ENCODE results near the gene ROR1. TPM values are rescaled to one million over a fixed set of nuclear protein-coding genes. Genes with fewer than 3 reads are reported as not detected.

The ROR1 gene
- polyA plus RNA-seq, 1 of the 3 experiments (the other 2 are of a cell fraction), result 4.0 TPM

GRCh38 chr1:64033667-64034220 lies 259.9 kb downstream of the ROR1 start:
- POLR2A ChIA-PET, result no interaction called here
- CTCF ChIA-PET, result interaction anchor here (0.7 kb wide), 1 partner anchor 82 kb away, joined by 3 read pairs; no protein-coding TSS in a partner anchor

GRCh38 chr1:64036549-64036948 lies 262.7 kb downstream of the ROR1 start:
- POLR2A ChIA-PET, result no interaction called here
- H3K4me3 ChIP-seq (ENCODE audit: low read depth in 2 of 2, low read length in 1 of 2), result no peak overlapping the region
- TF ChIP-seq POLR2AphosphoS5 (IDR thresholded peaks at IDR 0.05; ENCODE audit: low read depth, low read length) (no peak), GATA2 (CRISPR knock-in tag; IDR thresholded peaks at IDR 0.05) (no peak), TCF12 (IDR thresholded peaks at IDR 0.05) (no peak), TEAD4 (IDR thresholded peaks at IDR 0.05; ENCODE audit: borderline replicate concordance, insufficient read depth) (no peak)
- DNase-seq, result no peak
- H3K9me3 ChIP-seq, result no peaks in the 10 kb centered on the region
- peaks cover 17% of the 10 kb centered on the region for H3F3A ChIP-seq (replicated peaks; ENCODE audit: insufficient read depth)
- no peak overlapping the region for H2AFZ ChIP-seq (ENCODE audit: low read depth)
- no peaks in the 10 kb centered on the region for H3K27me3 ChIP-seq (ENCODE audit: insufficient read depth)
- no peak overlapping the region for H3K9ac ChIP-seq
- WGBS (ENCODE audit: low lambda C conversion rate), result 88% methylated on average over 2 of the region's 2 CpGs
- CTCF ChIA-PET, result no interaction called here
- no peaks in the 10 kb centered on the region for H3K36me3 ChIP-seq (replicated peaks in 1 of 2; ENCODE audit: control insufficient read depth in 1 of 2, insufficient read depth in 2 of 2, low read length in 1 of 2)
- no peaks in the 10 kb centered on the region for H4K20me1 ChIP-seq (ENCODE audit: insufficient read depth)
- no peaks in the 10 kb centered on the region for H3K9me2 ChIP-seq
- no peaks in the 10 kb centered on the region for H3K79me2 ChIP-seq (ENCODE audit: insufficient read depth)
- peaks cover 23 to 32% of the 10 kb centered on the region in 2 experiments for H3K4me1 ChIP-seq (ENCODE audit: control insufficient read depth in 1 of 2, insufficient read depth in 2 of 2, low read depth in 1 of 2, low read length in 1 of 2)
- H3K4me2 ChIP-seq, result no peak overlapping the region
- H3K27ac ChIP-seq (ENCODE audit: low read depth in 2 of 2, low read length in 1 of 2), result no peak overlapping the region

More at GRCh38 chr1:64033667-64034220, 259.9 kb downstream of the ROR1 start:
- no peaks in the 10 kb centered on the region for H3K27me3 ChIP-seq (ENCODE audit: insufficient read depth)
- no peak overlapping the region for H3K4me2 ChIP-seq
- no peak for DNase-seq
- WGBS (ENCODE audit: low lambda C conversion rate), result 85% methylated on average over 3 of the region's 3 CpGs
- no peak overlapping the region for H3K9ac ChIP-seq
- H3K27ac ChIP-seq (ENCODE audit: low read depth in 2 of 2, low read length in 1 of 2), result no peak overlapping the region
- no peak overlapping the region for H3K4me3 ChIP-seq (ENCODE audit: low read depth in 2 of 2, low read length in 1 of 2)
- H3F3A ChIP-seq (replicated peaks; ENCODE audit: insufficient read depth), result peaks cover 3% of the 10 kb centered on the region
- no peaks in the 10 kb centered on the region for H3K9me3 ChIP-seq
- peaks cover 10 to 12% of the 10 kb centered on the region in 2 experiments; a peak in 3 of 4 replicates for H3K4me1 ChIP-seq (ENCODE audit: control insufficient read depth in 1 of 2, insufficient read depth in 2 of 2, low read depth in 1 of 2, low read length in 1 of 2)
- TF ChIP-seq CHD2 (IDR thresholded peaks at IDR 0.05; ENCODE audit: low read length, partially characterized antibody), result no peak
- TF ChIP-seq POLR2AphosphoS5 (IDR thresholded peaks at IDR 0.05; ENCODE audit: low read depth, low read length), result no peak
- no peak for TF ChIP-seq TAF1 (IDR thresholded peaks at IDR 0.05; ENCODE audit: borderline replicate concordance, low read depth, low read length)
- no peak for TF ChIP-seq RAD21 (IDR thresholded peaks at IDR 0.05; ENCODE audit: low read length)
- no peak for TF ChIP-seq TEAD4 (IDR thresholded peaks at IDR 0.05; ENCODE audit: borderline replicate concordance, insufficient read depth)
- TF ChIP-seq SIN3A (IDR thresholded peaks at IDR 0.05; ENCODE audit: borderline replicate concordance, low read depth, low read length), result no peak
- H3K9me2 ChIP-seq, result no peaks in the 10 kb centered on the region
- no peaks in the 10 kb centered on the region for H4K20me1 ChIP-seq (ENCODE audit: insufficient read depth)
- H2AFZ ChIP-seq (ENCODE audit: low read depth), result no peak overlapping the region
- no peaks in the 10 kb centered on the region for H3K79me2 ChIP-seq (ENCODE audit: insufficient read depth)
- no peaks in the 10 kb centered on the region for H3K36me3 ChIP-seq (replicated peaks in 1 of 2; ENCODE audit: control insufficient read depth in 1 of 2, insufficient read depth in 2 of 2, low read length in 1 of 2)

DNA sequence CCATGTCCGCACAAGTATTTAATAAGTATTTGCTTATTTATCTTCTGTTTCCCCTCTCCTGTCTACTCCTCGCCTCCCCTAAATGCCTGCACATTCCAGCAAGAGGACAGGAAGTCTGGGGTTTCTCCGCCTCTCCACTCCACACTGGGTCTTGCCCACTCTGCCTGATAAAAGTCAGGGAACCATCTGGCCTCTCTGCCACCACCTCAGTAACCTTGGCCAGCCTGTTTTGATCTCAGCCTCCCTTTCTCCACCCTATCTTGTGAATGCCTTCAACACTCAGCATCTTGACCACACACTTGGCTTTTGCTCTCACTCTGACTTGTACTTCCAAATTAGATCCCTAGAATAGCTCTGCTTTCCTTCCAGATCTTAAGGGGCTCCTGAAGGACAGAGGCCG lies 264.3 kb downstream of the ROR1 start:
- H4K20me1 ChIP-seq (ENCODE audit: insufficient read depth), result no peaks in the 10 kb centered on the region
- ChIA-PET CTCF (no interaction called here), POLR2A (no interaction called here)
- H3K4me2 ChIP-seq, result 0 out of 2 replicates have a peak overlapping the region, but pooled peaks have one; percentile 3
- WGBS (ENCODE audit: low lambda C conversion rate), result 91% methylated on average over 4 of the region's 4 CpGs
- H3K9ac ChIP-seq, result no peak overlapping the region
- H3K79me2 ChIP-seq (ENCODE audit: insufficient read depth), result no peaks in the 10 kb centered on the region
- H2AFZ ChIP-seq (ENCODE audit: low read depth), result no peak overlapping the region
- H3F3A ChIP-seq (replicated peaks; ENCODE audit: insufficient read depth), result peaks cover 21% of the 10 kb centered on the region
- no peaks in the 10 kb centered on the region for H3K9me3 ChIP-seq
- no peak overlapping the region; a peak in 1 of 4 replicates for H3K27ac ChIP-seq (ENCODE audit: low read depth in 2 of 2, low read length in 1 of 2)
- no peak overlapping the region for H3K4me3 ChIP-seq (ENCODE audit: low read depth in 2 of 2, low read length in 1 of 2)
- H3K36me3 ChIP-seq (replicated peaks in 1 of 2; ENCODE audit: control insufficient read depth in 1 of 2, insufficient read depth in 2 of 2, low read length in 1 of 2), result no peaks in the 10 kb centered on the region
- H3K9me2 ChIP-seq, result no peaks in the 10 kb centered on the region
- TF ChIP-seq GATA2 (CRISPR knock-in tag; IDR thresholded peaks at IDR 0.05) (no peak), TCF12 (IDR thresholded peaks at IDR 0.05) (peak; percentile 58)
- TF ChIP-seq, protein P1, sequence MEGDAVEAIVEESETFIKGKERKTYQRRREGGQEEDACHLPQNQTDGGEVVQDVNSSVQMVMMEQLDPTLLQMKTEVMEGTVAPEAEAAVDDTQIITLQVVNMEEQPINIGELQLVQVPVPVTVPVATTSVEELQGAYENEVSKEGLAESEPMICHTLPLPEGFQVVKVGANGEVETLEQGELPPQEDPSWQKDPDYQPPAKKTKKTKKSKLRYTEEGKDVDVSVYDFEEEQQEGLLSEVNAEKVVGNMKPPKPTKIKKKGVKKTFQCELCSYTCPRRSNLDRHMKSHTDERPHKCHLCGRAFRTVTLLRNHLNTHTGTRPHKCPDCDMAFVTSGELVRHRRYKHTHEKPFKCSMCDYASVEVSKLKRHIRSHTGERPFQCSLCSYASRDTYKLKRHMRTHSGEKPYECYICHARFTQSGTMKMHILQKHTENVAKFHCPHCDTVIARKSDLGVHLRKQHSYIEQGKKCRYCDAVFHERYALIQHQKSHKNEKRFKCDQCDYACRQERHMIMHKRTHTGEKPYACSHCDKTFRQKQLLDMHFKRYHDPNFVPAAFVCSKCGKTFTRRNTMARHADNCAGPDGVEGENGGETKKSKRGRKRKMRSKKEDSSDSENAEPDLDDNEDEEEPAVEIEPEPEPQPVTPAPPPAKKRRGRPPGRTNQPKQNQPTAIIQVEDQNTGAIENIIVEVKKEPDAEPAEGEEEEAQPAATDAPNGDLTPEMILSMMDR (IDR thresholded peaks at IDR 0.05), result no peak
- no peak for DNase-seq
- peaks cover 34 to 47% of the 10 kb centered on the region in 2 experiments for H3K4me1 ChIP-seq (ENCODE audit: control insufficient read depth in 1 of 2, insufficient read depth in 2 of 2, low read depth in 1 of 2, low read length in 1 of 2)
- no peaks in the 10 kb centered on the region for H3K27me3 ChIP-seq (ENCODE audit: insufficient read depth)
